Activated CD8-positive, alpha-beta T cell treated with anti-CD3 and anti-CD28 coated beads, Interleukin-2, amount 10 ng/mL, durations not matched to agents 7 days and 5 days (primary cell): ENCODE measurements around the gene WDR59. TPM values are rescaled to one million over a fixed set of nuclear protein-coding genes. Genes with fewer than 3 reads are reported as not detected.
"Not testable (repeated sequence)": the region's sequence is repeated elsewhere in the genome, so short reads cannot be mapped to it uniquely, and the experiment has no call there.

ENCODE experiments used
- ATAC-seq: fragments of 150-1000 bp; cut with Tn5 transposase; one replicate; pipeline ENCODE4 v1.10.0; 2021; ENCODE audit warnings: moderate library complexity
- CTCF ChIA-PET: fragments of 350-600 bp; sonication (Branson Sonifier 250); formaldehyde crosslinking; loops from one replicate; lab custom pipeline; 2021; ENCODE audit warnings: antibody characterized with exemption; lab: Charles Lee
- POLR2A ChIA-PET: fragments of 350-600 bp; sonication (Branson Sonifier 250); formaldehyde crosslinking; loops from one replicate; lab custom pipeline; 2021; ENCODE audit warnings: antibody characterized with exemption; lab: Charles Lee
- DNase-seq: peaks from one replicate; pipeline ENCODE4 v3.0.0-alpha.2; 2020
- H3K27ac Mint-ChIP-seq: one replicate; pipeline ENCODE4 v1.8.0; 2021; ENCODE audit warnings: mild to moderate bottlenecking, mixed read lengths
- H3K27me3 Mint-ChIP-seq: one replicate; pipeline ENCODE4 v1.8.0; 2021; ENCODE audit warnings: low read depth, mixed read lengths
- H3K36me3 Mint-ChIP-seq: one replicate; pipeline ENCODE4 v1.8.0; 2021; ENCODE audit warnings: low read depth, mixed read lengths
- H3K4me1 Mint-ChIP-seq: one replicate; pipeline ENCODE4 v1.8.0; 2021; ENCODE audit warnings: low read depth, mixed read lengths
- H3K4me3 Mint-ChIP-seq: one replicate; pipeline ENCODE4 v1.8.0; 2021; ENCODE audit warnings: mild to moderate bottlenecking, mixed read lengths
- H3K9me3 Mint-ChIP-seq: one replicate; pipeline ENCODE4 v1.8.0; 2022; ENCODE audit warnings: mixed read lengths; ENCODE audit not compliant: insufficient read depth
- total RNA-seq, 2 experiments: library from RNA; stranded (reverse); gene quantifications; one replicate each; pipeline ENCODE4 v1.2.3, GENCODE V29; 2021

Gene WDR59
- total RNA-seq, 2 experiments from 2014 or later = 58.3 to 63.5 TPM

GRCh38 chr16:74926805-74927204, 58.1 kb downstream of the WDR59 start:
- no peak overlapping the region for H3K4me3 Mint-ChIP-seq
- DNase-seq (no peak), ATAC-seq (no peak)
- ChIA-PET POLR2A (no interaction called here), CTCF (no interaction called here)
- no peaks in the 10 kb centered on the region for H3K4me1 Mint-ChIP-seq
- H3K27me3 Mint-ChIP-seq = no peaks in the 10 kb centered on the region
- H3K36me3 Mint-ChIP-seq = peaks cover 17% of the 10 kb centered on the region
- no peaks in the 10 kb centered on the region for H3K9me3 Mint-ChIP-seq
- H3K27ac Mint-ChIP-seq = no peak overlapping the region

GRCh38 chr16:74923766-74924460, 61.0 kb downstream of the WDR59 start:
- H3K4me3 Mint-ChIP-seq = no peak overlapping the region
- no peaks in the 10 kb centered on the region for H3K4me1 Mint-ChIP-seq
- ATAC-seq = no peak
- ChIA-PET POLR2A (no interaction called here), CTCF (no interaction called here)
- H3K9me3 Mint-ChIP-seq = no peaks in the 10 kb centered on the region
- H3K27me3 Mint-ChIP-seq = no peaks in the 10 kb centered on the region
- H3K36me3 Mint-ChIP-seq = peaks cover 26% of the 10 kb centered on the region
- no peak overlapping the region for H3K27ac Mint-ChIP-seq
- no peak for DNase-seq

- DNase-seq = no peak
- CTCF ChIA-PET = no interaction called here
- no peak overlapping the region for H3K4me3 Mint-ChIP-seq
- peaks cover 34% of the 10 kb centered on the region for H3K36me3 Mint-ChIP-seq
- H3K27me3 Mint-ChIP-seq = no peaks in the 10 kb centered on the region
- H3K9me3 Mint-ChIP-seq = no peaks in the 10 kb centered on the region
- POLR2A ChIA-PET = no interaction called here
- no peak overlapping the region for H3K27ac Mint-ChIP-seq
- H3K4me1 Mint-ChIP-seq = no peaks in the 10 kb centered on the region
- ATAC-seq = no peak
These were observed 62.5 kb downstream of the WDR59 start for GRCh38 chr16:74922150-74923138.

GRCh38 chr16:74921051-74921450, 63.9 kb downstream of the WDR59 start:
- Mint-ChIP-seq H3K4me1 (no peaks in the 10 kb centered on the region), H3K27ac (no peak overlapping the region), H3K36me3 (peaks cover 42% of the 10 kb centered on the region), H3K27me3 (no peaks in the 10 kb centered on the region), H3K4me3 (no peak overlapping the region), H3K9me3 (no peaks in the 10 kb centered on the region)
- ChIA-PET POLR2A (no interaction called here), CTCF (no interaction called here)
- DNase-seq = no peak
- ATAC-seq = no peak

GRCh38 chr16:74909665-74910064, 75.3 kb downstream of the WDR59 start:
- DNase-seq (no peak), ATAC-seq (no peak)
- Mint-ChIP-seq H3K9me3 (peaks cover 11% of the 10 kb centered on the region), H3K4me1 (no peaks in the 10 kb centered on the region), H3K27me3 (no peaks in the 10 kb centered on the region), H3K4me3 (no peak overlapping the region), H3K36me3 (peaks cover 77% of the 10 kb centered on the region), H3K27ac (no peak overlapping the region)
- POLR2A ChIA-PET = no interaction called here
- CTCF ChIA-PET = interaction anchor here (1.3 kb wide), 1 partner anchor 10 kb away, joined by 3 read pairs; no protein-coding TSS in a partner anchor

- CTCF ChIA-PET = interaction anchor here (1.3 kb wide), 1 partner anchor 9 kb away, joined by 3 read pairs; no protein-coding TSS in a partner anchor
- H3K27ac Mint-ChIP-seq, H3K27me3 Mint-ChIP-seq, ATAC-seq, H3K4me1 Mint-ChIP-seq, H3K4me3 Mint-ChIP-seq, DNase-seq, POLR2A ChIA-PET: not testable (repeated sequence)
- H3K36me3 Mint-ChIP-seq = peaks cover 71% of the 10 kb centered on the region
- peaks cover 11% of the 10 kb centered on the region for H3K9me3 Mint-ChIP-seq
These were observed 76.2 kb downstream of the WDR59 start for GRCh38 chr16:74908759-74909158.

GRCh38 chr16:74903901-74904678, 80.8 kb downstream of the WDR59 start:
- Mint-ChIP-seq H3K4me1 (no peaks in the 10 kb centered on the region), H3K4me3 (no peak overlapping the region), H3K27ac (no peak overlapping the region), H3K9me3 (no peaks in the 10 kb centered on the region), H3K27me3 (no peaks in the 10 kb centered on the region), H3K36me3 (peaks cover 37% of the 10 kb centered on the region)
- CTCF ChIA-PET = interaction anchor here (0.6 kb wide), 1 partner anchor 41 kb away, joined by 3 read pairs; no protein-coding TSS in a partner anchor
- DNase-seq (no peak), ATAC-seq (no peak)
- POLR2A ChIA-PET = no interaction called here

GRCh38 chr16:74903120-74903519, 81.8 kb downstream of the WDR59 start:
- no peak for ATAC-seq
- Mint-ChIP-seq H3K4me1 (no peaks in the 10 kb centered on the region), H3K36me3 (peaks cover 35% of the 10 kb centered on the region), H3K4me3 (no peak overlapping the region), H3K27ac (no peak overlapping the region), H3K27me3 (no peaks in the 10 kb centered on the region), H3K9me3 (no peaks in the 10 kb centered on the region)
- ChIA-PET CTCF (no interaction called here), POLR2A (no interaction called here)
- DNase-seq = no peak

GRCh38 chr16:74902161-74902560, 82.8 kb downstream of the WDR59 start:
- no peak for ATAC-seq

GRCh38 chr16:74901606-74902005, 83.3 kb downstream of the WDR59 start:
- Mint-ChIP-seq H3K27ac (no peak overlapping the region), H3K9me3 (no peaks in the 10 kb centered on the region), H3K4me3 (no peak overlapping the region), H3K4me1 (no peaks in the 10 kb centered on the region), H3K36me3 (peaks cover 24% of the 10 kb centered on the region), H3K27me3 (no peaks in the 10 kb centered on the region)
- ChIA-PET POLR2A (no interaction called here), CTCF (interaction anchor here (1.3 kb wide), 1 partner anchor 210 kb away, joined by 4 read pairs; no protein-coding TSS in a partner anchor)
- ATAC-seq (no peak), DNase-seq (no peak)

More at GRCh38 chr16:74902161-74902560, 82.8 kb downstream of the WDR59 start:
- H3K4me1 Mint-ChIP-seq = no peaks in the 10 kb centered on the region
- no peaks in the 10 kb centered on the region for H3K27me3 Mint-ChIP-seq
- H3K4me3 Mint-ChIP-seq = no peak overlapping the region
- no peak for DNase-seq
- no peak overlapping the region for H3K27ac Mint-ChIP-seq
- H3K36me3 Mint-ChIP-seq = peaks cover 27% of the 10 kb centered on the region
- CTCF ChIA-PET = no interaction called here
- no peaks in the 10 kb centered on the region for H3K9me3 Mint-ChIP-seq
- POLR2A ChIA-PET = no interaction called here

GRCh38 chr16:74899816-74900215, 85.1 kb downstream of the WDR59 start:
- H3K9me3 Mint-ChIP-seq = no peaks in the 10 kb centered on the region
- POLR2A ChIA-PET = no interaction called here
- no peaks in the 10 kb centered on the region for H3K4me1 Mint-ChIP-seq
- CTCF ChIA-PET = interaction anchor here (1.4 kb wide), 1 partner anchor 10 kb away, joined by 3 read pairs; no protein-coding TSS in a partner anchor
- H3K27me3 Mint-ChIP-seq = no peaks in the 10 kb centered on the region
- H3K27ac Mint-ChIP-seq = no peak overlapping the region
- H3K36me3 Mint-ChIP-seq = peaks cover 20% of the 10 kb centered on the region
- no peak for DNase-seq
- no peak for ATAC-seq
- no peak overlapping the region for H3K4me3 Mint-ChIP-seq
